ENCODE data around the gene TBCD. TPM values are rescaled to one million over a fixed set of nuclear protein-coding genes. Genes with fewer than 3 reads are reported as not detected.

The TBCD gene
- total and polyA plus RNA-seq, 2 experiments from 2014 or later = 19.3 to 33.8 TPM

DNA sequence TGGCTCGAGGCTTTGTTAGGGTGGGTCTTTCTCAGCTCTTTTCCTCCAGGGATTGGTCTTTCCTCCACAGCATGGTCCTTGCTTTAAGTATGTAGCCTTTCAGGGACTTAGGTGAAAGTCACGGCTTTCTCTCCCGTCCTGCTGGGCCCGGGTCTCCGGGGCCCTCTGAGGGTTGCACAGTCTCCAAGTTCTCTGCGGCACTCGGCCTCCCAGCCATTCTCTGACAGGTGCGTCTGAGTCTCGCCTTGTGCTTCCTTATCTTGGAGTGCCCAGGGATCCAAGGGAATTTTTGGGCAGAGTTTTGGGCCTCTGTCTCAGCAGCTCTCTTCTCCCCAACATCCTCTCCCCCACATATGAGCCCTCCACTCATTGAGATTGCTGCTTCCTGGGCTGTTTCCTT is 51.3 kb downstream of the TBCD start:
- Histone ChIP-seq H3K27me3 (replicated peaks; ENCODE audit: insufficient read depth) (no peaks in the 10 kb centered on the region), H3K9ac (no peak overlapping the region), H3K79me2 (ENCODE audit: insufficient read depth) (no peaks in the 10 kb centered on the region), H3K27ac (no peak overlapping the region), H3K36me3 (ENCODE audit: low read depth) (no peaks in the 10 kb centered on the region), H4K20me1 (ENCODE audit: insufficient read depth) (no peaks in the 10 kb centered on the region), H3K4me1 (ENCODE audit: insufficient read depth) (no peaks in the 10 kb centered on the region; the same call in 1 of the 2 replicates), H3K9me2 (ENCODE audit: insufficient read depth) (no peaks in the 10 kb centered on the region), H2AFZ (no peak overlapping the region), H3K4me3 (no peak overlapping the region), H3K4me2 (ENCODE audit: unreplicated experiment) (no peak overlapping the region), H3F3A (ENCODE audit: insufficient read depth) (no peaks in the 10 kb centered on the region), H3K9me3 (ENCODE audit: low read depth) (no peaks in the 10 kb centered on the region)
- 84% methylated on average over 9 of the region's 9 CpGs for WGBS, 2 experiments (ENCODE audit: low coverage in 1 of 2, low lambda C conversion rate in 2 of 2, missing lambda C conversion rate in 2 of 2)
- in situ Hi-C loops (cut with MboI) = no loop called here
- no peak for DNase-seq
- no peak for TF ChIP-seq EZH2phosphoT487 (IDR thresholded peaks at IDR 0.05; ENCODE audit: insufficient read depth, low read depth)
- TF ChIP-seq EZH2 (IDR thresholded peaks at IDR 0.05; ENCODE audit: insufficient read depth, poor library complexity, severe bottlenecking) = no peak

DNA sequence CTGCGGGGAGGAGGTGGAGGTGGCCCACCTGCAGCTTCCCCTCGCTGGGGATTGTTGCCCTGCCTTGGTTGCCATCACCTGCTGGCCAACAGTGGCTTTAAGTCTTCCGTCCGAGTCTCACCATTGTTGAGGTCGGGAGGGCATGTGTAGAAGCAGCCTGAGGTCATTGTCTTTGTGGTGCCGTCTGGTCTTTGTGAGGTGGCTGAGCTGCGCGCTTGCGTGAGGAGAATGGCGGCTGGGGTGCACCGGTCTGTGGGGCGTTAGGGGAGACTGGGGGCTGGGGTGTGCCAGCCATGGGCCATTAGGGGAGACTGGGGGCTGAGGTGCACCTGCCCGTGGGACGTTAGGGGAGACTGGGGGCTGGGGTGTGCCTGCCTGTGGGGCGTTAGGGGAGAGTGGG is 51.7 kb downstream of the TBCD start:
- WGBS, 2 experiments (ENCODE audit: low coverage in 1 of 2, low lambda C conversion rate in 2 of 2, missing lambda C conversion rate in 2 of 2) = 87 to 95% methylated on average over 12 to 15 of the region's 15 CpGs
- H3K27me3 ChIP-seq (replicated peaks; ENCODE audit: insufficient read depth) = no peaks in the 10 kb centered on the region
- H3K79me2 ChIP-seq (ENCODE audit: insufficient read depth) = no peaks in the 10 kb centered on the region
- H3K9ac ChIP-seq = no peak overlapping the region
- no peak overlapping the region for H3K4me2 ChIP-seq (ENCODE audit: unreplicated experiment)
- H3K4me1 ChIP-seq (ENCODE audit: insufficient read depth) = no peaks in the 10 kb centered on the region; the same call in 1 of the 2 replicates
- TF ChIP-seq EZH2phosphoT487 (IDR thresholded peaks at IDR 0.05; ENCODE audit: insufficient read depth, low read depth) (no peak), EZH2 (IDR thresholded peaks at IDR 0.05; ENCODE audit: insufficient read depth, poor library complexity, severe bottlenecking) (no peak)
- H3K4me3 ChIP-seq = no peak overlapping the region
- H3K9me2 ChIP-seq (ENCODE audit: insufficient read depth) = no peaks in the 10 kb centered on the region
- H3K36me3 ChIP-seq (ENCODE audit: low read depth) = no peaks in the 10 kb centered on the region
- DNase-seq = no peak
- no peak overlapping the region for H2AFZ ChIP-seq
- H4K20me1 ChIP-seq (ENCODE audit: insufficient read depth) = no peaks in the 10 kb centered on the region
- in situ Hi-C loops (cut with MboI) = no loop called here
- no peaks in the 10 kb centered on the region for H3F3A ChIP-seq (ENCODE audit: insufficient read depth)
- H3K9me3 ChIP-seq (ENCODE audit: low read depth) = no peaks in the 10 kb centered on the region
- no peak overlapping the region for H3K27ac ChIP-seq

DNA sequence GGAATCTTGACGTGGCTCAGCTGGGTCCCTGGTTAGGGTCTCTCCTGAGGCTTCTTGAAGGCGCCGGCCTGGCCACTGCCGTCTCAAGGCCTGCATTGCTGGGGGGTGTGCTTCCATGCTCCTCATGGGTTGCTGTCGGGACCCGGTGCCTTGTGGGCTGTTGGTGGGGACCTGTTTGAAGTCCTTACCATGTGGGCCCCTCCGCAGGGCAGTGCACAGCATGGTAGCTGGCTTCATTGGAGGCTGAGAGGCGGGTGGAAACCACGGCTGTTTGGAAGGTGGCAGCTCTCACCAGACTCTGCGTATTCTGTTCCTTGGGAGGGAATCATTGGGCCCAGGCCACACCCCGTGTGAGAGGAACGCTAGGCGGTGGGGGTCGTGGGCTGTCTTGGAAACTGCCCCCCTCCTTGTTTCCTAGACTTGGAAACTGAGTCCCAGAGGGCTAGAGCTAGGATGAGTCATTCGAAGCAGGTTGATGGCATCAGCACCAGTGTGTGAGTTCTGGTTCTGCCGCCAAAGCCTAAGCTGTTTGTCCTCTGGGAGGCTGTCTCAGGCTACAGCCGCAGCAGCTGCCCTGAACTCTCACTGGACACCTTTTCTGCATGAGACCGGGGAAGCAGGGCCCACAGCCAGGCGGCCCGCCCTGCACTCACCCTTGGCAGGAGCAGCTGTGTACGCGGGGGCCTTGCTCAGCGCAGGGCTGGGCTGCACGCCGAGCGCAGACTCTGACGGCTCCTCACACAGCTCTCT is 52.8 kb downstream of the TBCD start:
- DNase-seq = no peak
- Histone ChIP-seq H3K4me3 (no peak overlapping the region), H3K27ac (no peak overlapping the region), H3K27me3 (replicated peaks; ENCODE audit: insufficient read depth) (no peaks in the 10 kb centered on the region), H3K4me1 (ENCODE audit: insufficient read depth) (no peaks in the 10 kb centered on the region; the same call in 1 of the 2 replicates), H4K20me1 (ENCODE audit: insufficient read depth) (no peaks in the 10 kb centered on the region), H3K9me3 (ENCODE audit: low read depth) (no peaks in the 10 kb centered on the region), H3K36me3 (ENCODE audit: low read depth) (no peaks in the 10 kb centered on the region), H3K9me2 (ENCODE audit: insufficient read depth) (no peaks in the 10 kb centered on the region), H3K79me2 (ENCODE audit: insufficient read depth) (no peaks in the 10 kb centered on the region), H3F3A (ENCODE audit: insufficient read depth) (no peaks in the 10 kb centered on the region), H2AFZ (no peak overlapping the region), H3K4me2 (ENCODE audit: unreplicated experiment) (no peak overlapping the region), H3K9ac (no peak overlapping the region)
- TF ChIP-seq EZH2 (IDR thresholded peaks at IDR 0.05; ENCODE audit: insufficient read depth, poor library complexity, severe bottlenecking) (no peak), EZH2phosphoT487 (IDR thresholded peaks at IDR 0.05; ENCODE audit: insufficient read depth, low read depth) (no peak)
- in situ Hi-C loops (cut with MboI) = no loop called here
- 87 to 91% methylated on average over 26 to 27 of the region's 27 CpGs for WGBS, 2 experiments (ENCODE audit: low coverage in 1 of 2, low lambda C conversion rate in 2 of 2, missing lambda C conversion rate in 2 of 2)

- no peak overlapping the region for H3K4me2 ChIP-seq (ENCODE audit: unreplicated experiment)
- no peaks in the 10 kb centered on the region for H3K9me3 ChIP-seq (ENCODE audit: low read depth)
- H3K27ac ChIP-seq = no peak overlapping the region
- no peak overlapping the region for H2AFZ ChIP-seq
- no peaks in the 10 kb centered on the region for H3K9me2 ChIP-seq (ENCODE audit: insufficient read depth)
- H4K20me1 ChIP-seq (ENCODE audit: insufficient read depth) = no peaks in the 10 kb centered on the region
- no peak overlapping the region for H3K9ac ChIP-seq
- H3K4me1 ChIP-seq (ENCODE audit: insufficient read depth) = no peaks in the 10 kb centered on the region; the same call in 1 of the 2 replicates
- 85 to 90% methylated on average over 13 of the region's 13 CpGs for WGBS, 2 experiments (ENCODE audit: low coverage in 1 of 2, low lambda C conversion rate in 2 of 2, missing lambda C conversion rate in 2 of 2)
- H3K27me3 ChIP-seq (replicated peaks; ENCODE audit: insufficient read depth) = no peaks in the 10 kb centered on the region
- DNase-seq = no peak
- H3K79me2 ChIP-seq (ENCODE audit: insufficient read depth) = no peaks in the 10 kb centered on the region
- H3K36me3 ChIP-seq (ENCODE audit: low read depth) = no peaks in the 10 kb centered on the region
- no peak for TF ChIP-seq EZH2phosphoT487 (IDR thresholded peaks at IDR 0.05; ENCODE audit: insufficient read depth, low read depth)
- TF ChIP-seq EZH2 (IDR thresholded peaks at IDR 0.05; ENCODE audit: insufficient read depth, poor library complexity, severe bottlenecking) = no peak
- in situ Hi-C loops (cut with MboI) = no loop called here
- H3K4me3 ChIP-seq = no peak overlapping the region
- H3F3A ChIP-seq (ENCODE audit: insufficient read depth) = no peaks in the 10 kb centered on the region
Measured at GRCh38 chr17:82805254-82805653, 53.4 kb downstream of the TBCD start.
